Measurements from ENCODE around the gene TBXAS1.

TBXAS1 gene

DNA sequence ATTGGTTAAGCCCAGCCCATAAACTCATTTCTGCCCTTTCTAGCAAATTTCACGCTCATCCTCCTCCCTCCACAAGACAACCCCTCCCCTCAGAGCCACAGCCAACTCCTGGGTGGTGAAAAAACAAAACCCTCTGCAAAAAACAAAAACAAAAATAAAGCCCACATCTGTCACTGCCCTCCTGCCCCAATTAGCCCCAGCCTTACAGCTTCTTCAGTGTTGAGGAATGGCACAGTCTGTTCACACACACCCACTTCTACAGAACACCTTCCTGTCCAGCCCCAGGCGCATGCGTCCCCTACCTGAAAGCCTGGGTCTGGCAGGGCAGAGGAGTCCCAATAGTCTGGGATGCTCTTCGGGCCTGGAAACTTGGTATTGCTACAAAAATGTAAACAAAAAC lies 199.2 kb downstream of the TBXAS1 start:
- no peak for DNase-seq

DNA sequence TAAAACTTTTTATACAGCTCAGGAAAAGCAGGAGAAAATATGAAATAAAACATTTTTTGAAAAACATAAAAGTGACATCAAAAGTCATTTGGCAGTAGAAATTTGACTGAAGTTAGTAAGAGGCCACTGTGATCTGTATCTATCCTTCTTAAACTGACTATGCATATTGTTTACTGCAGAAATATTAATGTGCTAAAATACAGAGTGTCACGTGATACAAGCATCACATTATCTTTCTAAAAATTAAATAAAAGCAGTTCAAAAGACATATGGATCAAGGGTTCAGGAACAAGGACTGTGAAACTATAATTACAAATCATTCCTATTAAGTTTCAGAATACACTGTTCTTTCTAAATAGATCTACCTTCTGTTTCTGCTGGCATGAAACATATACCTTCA lies 200.0 kb downstream of the TBXAS1 start:
- no peak for DNase-seq

DNA sequence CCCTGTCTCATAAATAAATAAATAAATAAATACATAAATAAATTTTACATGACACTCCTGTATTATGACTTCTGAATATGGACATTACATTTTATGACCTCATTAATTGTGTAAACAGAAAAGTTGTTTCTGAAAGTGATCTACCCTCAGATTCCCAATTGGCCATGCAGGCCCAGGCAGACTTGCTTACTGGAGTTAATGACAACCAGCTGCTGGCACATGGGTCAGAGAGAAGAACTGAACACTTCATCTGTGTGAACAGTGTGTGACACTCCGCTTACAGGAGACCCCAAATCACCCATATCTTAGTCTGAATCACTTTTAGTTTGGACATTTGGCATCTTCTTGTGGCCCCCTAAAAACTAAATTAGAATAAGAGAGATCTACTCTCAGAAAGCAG lies 202.3 kb downstream of the TBXAS1 start:
- no peak for DNase-seq

DNA sequence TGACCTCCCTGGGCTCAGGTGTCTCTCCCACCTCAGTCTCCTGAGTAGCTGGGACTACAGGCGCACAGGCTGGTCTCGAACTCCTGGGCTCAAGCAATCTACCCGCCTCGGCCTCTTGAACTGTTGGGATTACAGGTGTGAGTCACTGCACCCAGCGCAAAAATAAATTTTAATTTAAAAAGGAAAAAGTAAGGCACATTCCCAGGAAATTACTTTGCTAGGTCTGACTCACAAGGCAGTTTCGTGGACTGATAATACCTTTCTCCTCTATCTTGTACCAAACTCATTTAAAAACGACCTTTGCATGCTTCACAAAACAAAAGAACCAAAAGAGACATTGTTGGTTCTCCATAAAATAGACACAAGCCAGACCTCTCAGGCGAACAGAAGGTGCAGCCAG lies 204.0 kb downstream of the TBXAS1 start:
- DNase-seq, result no peak

DNA sequence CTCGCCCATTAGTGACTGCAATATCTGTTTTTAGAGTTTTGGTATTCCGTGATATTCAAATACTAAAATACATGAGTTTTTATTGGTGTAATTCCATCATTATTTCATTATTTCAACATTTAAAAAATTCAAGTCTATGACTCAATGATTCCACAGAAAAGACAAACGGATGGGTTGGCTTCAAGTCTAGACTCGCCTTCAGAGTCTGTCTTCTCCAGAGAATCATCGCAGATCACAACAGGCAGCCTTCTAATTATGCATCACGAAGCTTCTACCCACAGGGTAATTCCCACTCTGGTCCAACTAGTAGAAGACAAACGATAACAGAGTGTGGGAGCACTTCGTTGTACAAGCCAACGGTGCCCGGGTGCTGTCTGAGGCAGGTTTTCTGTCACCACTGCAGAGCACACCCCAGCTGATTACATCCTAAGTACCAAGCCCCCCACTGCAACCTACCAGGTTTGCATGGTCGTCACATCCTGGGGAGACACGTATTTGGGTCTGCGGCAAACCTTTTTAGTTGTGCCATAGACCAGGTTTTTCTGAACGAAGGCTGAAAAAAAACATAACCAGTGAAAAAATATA lies 204.8 kb downstream of the TBXAS1 start:
- DNase-seq, result no peak

DNA sequence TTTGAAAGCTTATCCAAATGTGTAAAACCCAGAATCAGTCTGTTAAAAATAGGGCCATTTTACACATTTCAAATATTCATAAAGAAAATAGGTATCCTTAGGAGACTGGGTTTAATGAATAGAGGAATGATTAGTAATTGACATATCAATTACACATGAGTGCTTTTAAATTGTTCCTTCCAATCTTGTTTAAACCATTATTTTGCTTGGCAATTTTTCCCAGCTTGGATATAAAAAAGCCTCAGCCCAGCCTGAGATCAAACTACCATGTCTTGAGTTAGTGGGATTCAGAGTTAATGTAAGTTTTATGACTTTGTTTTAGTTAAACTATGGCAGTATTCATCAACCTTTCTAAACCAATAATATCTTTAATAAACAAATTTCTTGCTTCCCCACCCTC lies 205.4 kb downstream of the TBXAS1 start:
- DNase-seq, result no peak

DNA sequence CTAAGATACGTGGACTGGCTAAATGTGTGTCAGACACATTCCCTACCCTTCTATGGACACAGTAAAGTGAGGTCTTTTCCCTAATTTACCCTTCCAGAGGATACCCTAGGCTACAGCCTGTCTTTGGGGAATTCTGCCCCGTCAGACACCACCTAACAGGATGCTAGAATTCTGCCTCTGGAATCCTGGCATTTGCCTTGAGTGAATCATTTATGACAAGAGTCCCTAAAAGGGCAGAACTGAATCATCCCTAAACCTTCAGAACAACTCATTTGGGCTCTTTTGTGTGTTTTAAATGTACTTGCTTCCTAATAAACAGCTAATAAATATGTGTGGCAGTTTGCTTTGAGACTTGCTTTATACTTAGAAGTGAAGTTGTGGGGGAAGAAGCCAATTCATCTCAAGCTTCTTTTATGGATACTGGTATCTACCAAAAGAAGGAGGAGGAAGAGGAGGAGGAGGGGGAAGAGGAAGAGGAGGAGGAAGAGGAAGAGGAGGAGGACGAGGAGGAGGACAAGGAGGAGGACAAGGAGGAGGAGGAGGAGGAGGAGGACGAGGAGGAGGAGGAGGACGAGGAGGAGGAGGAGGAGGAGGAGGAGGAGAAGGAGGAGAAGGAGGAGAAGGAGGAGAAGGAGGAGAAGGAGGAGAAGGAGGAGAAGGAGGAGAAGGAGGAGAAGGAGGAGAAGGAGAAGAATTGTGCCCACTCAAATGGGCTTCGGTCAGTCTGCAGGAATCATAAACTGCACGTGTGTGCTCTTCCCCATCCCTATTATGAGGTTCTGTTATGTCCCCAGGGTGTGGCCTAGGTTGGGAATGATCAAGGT lies 206.5 kb downstream of the TBXAS1 start:
- DNase-seq, result no peak

DNA sequence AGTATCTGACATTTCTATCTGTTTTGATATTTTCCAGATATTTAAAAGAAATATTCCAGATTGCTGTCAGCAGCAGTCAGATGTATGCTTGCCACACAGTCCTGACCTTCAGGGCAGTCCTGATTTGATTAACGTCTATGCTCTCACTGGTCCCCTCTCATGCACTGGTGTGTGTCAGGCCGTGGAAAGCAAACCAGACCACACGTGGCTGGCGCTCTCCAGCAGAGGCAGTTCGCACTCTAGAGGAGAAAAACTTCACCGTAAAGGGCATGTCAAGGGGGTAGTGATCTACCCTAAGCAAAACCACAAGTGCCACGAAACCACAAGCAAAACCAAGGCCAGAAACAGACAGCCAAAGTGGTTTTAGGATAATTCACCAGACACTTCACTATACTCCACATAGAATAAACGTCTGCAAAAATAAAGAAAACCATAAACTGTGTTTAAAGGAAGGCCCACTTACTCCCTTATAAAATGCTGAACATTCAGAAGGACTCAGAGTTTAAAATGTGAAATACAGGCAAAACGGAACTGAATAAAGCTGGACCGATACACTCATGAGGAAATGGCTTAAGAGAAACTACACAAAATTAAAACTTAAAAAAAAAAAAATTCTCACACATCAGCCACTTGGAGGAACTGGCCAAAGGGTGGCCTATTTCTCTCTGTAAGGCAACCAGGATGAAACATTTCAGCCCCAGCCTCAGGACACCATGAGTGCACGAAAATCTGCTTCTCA lies 207.3 kb downstream of the TBXAS1 start:
- DNase-seq, result no peak

DNA sequence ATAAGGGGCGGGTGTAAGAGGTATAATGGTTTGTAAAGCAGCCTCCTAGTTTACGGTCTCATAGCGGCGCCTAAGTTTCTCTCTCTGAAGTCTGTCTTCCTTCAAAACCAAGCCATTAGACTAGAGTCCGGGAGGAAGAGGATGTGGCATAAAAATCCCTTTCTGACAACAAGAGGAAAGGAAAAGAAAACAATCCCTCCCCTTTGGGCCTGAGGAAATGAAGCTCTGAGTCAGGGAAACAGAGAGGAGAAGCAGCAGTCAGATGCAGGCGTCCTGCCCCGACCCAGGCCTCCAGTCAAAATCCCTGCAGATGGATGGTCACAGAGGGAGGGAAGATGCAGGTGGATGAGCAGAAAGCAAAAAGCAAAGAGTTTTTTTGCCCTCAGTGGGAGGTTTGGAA lies 210.0 kb downstream of the TBXAS1 start:
- no peak for DNase-seq

DNA sequence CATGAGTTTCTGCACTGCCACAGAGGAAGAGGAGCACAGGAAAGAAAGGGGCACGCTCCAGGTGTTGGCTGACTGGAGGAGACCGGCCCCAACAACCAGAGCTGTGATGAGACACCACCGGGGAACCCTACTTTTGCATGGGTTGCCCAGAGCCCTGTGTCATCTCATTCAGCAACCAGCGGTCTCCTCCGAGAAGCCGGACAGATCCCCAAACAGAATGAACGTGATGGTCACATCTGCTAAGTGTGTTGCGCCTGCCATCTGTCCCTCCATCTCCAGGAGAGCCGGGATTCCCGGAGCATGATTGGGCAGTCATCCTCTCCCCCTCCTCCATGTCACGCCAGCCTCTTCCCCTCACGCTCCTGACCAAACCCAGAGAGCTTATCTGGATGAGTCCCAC lies 210.8 kb downstream of the TBXAS1 start:
- no peak for DNase-seq

DNA sequence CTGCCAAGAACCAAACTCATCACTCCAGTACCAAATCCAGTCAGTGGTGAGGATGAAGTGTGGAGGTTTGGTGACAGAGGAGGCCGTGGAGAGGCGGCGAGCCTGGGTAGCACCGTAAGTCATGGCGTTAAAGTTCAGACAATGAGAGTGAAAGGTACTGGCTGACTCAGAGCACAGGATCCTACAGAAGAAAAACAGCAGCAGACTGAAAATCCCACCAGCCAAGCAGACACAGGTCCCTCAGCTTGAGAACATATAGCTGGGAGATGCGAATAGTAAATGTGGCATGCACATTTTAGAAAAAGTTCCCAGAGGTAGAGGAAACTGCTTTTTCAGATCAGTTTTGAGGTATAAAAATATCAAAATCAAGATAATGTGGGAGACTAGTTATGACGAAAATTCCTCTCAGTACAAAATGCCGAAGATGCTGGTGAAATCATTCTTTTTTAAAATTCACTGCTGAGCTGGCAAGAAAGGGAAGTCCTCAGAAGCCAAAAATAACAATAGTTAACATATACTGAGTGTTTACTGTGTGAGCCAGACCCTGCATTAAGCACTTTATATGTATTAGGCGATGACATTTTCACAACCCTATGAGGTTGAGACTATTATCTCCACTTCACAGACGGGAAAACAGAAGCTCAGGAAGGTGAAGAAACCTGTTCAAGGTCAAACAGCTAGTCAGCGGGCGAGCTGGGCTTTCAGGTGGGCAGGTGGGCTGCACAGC lies 212.8 kb downstream of the TBXAS1 start:
- no peak for DNase-seq

DNA sequence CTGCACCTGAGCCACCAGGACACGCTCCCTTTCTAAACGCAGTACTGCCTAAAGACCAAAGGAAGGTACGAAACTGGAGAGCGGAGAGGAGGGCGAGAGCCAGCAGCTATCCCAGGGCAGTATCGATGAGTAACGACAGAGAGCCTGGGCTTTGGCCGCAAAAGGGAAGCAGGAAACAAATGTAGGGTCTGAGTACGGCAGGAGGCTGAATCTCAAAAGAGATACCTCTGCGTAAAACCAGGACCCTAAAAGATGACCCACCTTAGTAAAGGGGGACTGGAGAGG lies 213.3 kb downstream of the TBXAS1 start:
- DNase-seq, result no peak

DNA sequence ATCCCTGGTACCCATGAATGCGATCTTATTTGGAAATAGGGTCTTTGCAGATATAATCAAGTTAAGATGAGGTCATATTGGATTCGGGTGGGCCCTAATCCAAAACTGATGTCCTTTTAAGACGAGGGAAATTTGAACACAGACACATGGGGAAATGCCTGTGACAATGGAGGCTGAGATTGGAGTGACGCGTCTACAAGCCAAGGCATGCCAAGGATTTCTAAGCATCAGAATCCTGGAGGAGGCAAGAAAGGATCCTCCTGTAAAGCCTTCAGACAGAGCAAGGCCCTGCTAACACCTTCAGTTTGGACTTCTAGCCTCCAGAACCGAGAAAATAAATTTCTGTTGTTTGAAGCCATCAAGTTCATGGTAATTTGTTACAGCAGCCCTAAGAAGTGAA lies 215.2 kb downstream of the TBXAS1 start:
- DNase-seq, result no peak

DNA sequence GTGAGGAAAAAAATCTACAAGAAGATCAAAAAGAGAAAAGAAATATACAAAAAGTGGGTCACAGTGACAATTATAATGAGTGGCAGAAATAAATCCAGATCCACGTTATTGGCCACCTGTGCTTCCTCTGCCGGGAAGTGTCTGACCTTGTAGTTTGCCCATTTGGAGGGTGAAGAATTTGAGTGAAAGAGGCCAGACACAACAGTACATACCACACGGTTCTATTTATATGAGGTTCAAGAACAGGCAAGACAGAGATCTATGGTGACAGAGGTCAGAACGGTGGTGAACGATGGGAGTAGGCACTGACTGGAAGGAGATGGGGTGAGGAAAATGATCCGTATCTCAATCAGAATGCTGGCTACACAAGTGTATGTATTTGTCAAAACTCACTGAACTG lies 216.6 kb downstream of the TBXAS1 start:
- DNase-seq, result no peak

DNA sequence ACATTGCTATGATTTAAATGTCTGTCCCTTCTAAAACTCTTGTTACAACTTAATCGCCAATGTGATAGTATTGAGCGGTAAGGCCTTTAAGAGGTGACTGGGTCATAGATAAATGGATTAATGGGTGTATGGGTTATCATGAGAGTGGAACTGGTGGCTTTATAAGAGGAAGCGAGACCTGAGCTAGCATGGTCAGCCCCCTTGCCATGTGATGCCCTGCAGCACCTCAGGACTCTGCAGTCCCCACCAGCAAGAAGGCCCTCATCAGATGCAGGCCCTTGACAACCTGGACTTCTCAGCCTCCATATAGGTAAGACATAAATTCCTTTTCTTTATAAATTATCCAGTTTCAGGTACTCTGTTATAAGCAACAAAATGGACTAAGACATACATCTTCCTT lies 218.1 kb downstream of the TBXAS1 start:
- DNase-seq, result no peak

DNA sequence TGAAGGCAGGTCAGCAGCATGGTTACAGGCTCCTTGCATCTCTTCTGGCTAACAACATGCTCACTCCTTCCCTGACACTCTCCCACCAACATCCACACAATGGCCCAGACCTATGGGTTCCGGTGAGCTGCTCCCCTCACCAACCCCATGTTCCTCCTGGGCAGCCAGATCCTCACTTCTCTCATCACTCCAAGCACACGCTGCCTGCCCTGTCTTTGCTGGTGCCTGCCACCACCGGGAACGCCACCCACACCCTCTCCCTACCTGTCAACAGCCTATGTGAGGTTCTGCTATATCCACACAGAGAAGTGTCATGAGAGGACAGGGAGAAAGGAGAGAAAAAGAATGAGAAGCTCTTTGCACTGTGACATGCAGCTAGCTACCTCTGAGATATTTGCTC lies 219.1 kb downstream of the TBXAS1 start:
- no peak for DNase-seq

DNA sequence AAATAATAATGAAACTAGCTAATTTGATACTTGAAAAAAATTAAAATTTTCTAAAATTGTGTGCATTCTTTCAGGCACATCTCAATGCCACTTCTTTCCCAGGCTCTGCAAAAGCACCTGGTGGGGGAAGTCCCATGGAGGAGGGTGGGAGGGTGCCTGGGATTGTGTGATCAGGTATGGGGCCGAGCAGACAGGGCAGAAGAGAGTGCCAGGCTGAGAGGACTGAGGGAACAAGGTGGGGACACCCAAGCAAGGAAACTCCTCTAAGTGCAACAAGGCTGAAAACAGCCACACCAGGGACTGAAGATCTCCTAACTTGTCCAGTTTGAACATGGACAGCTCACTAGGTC lies 219.9 kb downstream of the TBXAS1 start:
- no peak for DNase-seq

DNA sequence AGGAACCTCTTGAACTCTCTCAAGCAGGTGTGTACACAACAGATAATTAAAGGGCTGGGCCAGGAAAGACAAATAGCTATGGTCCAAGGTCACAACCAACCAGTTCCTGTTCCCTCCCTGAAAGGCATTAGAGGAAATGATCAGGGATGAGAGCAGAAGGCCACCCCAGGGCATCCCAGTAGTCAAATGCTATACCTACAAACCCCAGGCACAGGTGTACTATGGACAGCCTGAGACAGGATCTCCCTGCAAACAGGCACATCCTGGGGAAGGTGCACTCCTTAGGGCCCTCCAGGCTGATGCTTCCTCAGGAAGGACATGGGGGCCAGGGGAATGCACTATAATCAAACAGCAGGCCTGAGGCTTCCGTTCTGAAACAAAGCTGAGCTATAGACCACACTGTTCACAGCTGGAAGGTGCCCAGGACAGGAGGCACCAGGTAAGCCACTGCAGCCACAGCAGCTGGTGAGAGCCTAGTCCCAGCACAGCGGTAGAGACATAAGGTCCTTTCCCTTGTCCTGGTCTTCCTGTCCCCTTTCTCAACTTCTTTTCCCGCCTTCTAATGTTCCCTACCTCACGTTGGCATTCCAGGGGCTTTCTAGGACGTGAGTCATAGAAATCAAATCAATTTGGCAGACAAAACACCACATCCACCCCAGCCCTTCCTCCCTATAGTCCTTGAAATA lies 220.4 kb downstream of the TBXAS1 start:
- DNase-seq, result no peak

DNA sequence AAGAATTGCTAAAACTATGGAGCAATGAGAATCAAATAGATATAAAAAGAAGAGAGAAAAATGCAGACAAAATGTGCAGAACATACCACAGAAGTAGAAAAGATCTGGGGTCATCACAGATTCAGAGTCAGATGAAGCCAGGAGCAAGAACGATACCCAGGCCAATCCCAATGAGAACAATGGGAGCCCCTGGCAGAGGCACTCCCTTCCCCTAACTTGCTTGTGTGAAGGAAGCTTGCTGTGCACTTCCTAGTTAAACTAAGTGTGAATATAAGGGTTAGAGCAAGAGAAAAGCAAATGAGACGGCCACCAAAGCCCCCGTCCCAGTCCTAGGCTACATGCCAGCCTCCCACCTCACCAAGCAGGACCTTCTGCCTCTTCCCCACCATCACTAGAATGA lies 221.0 kb downstream of the TBXAS1 start:
- no peak for DNase-seq

DNA sequence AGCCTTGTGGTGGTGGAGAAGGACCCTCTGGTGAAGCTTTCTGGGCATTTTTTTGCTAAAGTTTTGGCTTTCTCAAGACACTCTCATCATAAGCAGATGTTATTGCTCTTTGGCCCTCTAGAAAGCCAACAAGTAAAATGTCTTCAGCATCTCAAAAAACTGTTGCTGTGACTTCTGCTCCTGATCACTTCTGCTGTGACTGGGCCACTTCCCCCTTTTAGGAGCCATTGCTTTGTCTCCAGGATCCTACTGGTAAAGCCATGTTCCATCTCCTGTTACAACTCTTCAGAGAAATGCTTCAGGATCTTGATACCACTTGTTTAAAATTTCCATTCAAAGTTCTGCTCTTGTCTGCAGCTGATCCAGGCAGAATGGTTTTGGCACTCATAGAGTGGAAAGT lies 222.8 kb downstream of the TBXAS1 start:
- no peak for DNase-seq

DNA sequence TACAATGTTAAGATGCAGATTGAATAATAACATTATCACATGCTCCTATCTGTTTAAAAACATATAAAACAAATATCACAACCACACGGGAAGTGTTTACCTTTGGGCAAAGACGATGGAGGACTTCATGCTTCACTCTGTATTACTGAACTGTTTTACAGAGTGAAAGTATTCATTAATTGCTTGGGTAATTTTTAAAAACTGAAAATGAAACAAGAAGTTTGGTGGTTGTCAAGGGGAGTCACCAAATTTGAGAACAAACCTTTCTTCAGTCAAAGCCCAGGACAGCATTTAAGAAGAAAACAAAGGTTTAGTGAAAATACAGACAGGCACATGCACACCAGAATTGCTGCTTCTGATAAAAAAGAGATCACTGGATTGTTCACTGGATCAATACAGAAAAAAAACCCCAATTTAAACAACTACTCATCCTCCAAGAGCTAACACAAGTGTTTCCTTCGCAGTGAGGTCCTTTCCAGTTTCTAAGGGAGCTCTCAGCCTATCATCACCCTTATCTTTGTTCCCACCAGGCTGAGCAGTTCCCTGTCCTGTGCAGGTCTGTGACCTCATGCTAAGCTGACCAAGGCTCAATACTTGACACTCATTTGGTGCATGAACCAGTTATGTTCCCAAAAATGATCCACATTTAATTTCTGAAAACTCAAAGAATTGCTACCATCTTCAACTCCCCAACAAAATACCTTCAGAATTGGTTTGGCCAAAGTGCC lies 224.9 kb downstream of the TBXAS1 start:
- no peak for DNase-seq

DNA sequence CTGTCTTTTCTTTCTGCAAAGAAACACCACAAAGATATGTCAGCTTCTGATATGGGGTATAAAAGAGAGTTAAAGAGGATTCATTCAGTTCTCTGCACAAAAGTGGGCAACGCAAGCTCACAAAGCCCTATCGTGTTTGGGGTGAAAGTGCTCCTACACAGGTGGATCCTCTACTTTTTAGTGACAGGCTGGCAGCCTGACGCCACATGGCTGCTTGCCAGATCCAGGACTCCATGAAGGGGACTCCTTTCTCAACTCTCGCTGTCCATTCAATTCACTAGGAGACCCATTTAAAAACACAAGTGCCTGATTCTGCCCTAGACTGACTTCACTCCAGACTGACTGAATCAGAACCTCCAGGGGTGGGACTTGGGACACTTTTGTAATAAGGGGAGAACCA lies 225.7 kb downstream of the TBXAS1 start:
- no peak for DNase-seq

DNA sequence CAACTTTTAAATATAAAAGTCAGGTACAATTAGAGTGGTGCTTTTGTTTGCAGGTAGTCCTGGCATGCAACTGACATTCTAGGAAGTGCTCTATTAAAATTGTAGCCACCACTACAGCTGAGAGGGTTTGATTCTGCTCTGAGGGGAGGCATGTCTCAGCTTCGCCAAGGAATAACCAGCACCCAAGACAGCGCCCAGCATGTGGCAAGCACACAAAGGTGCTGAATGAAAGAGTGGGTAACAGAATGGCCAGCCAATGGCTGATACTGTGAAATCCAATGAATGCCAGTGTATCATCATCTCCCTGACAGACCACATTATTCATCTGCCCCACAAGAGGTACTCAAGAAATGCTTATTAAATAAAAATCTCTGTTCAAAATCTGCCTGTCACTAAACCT lies 226.8 kb downstream of the TBXAS1 start:
- no peak for DNase-seq
